Fibroblast of the aortic adventitia (primary cell): Measurements from ENCODE around the gene OMP. TPM values are rescaled to one million over a fixed set of nuclear protein-coding genes. Genes with fewer than 3 reads are reported as not detected.
A peak's percentile ranks its signal among the peaks of the same experiment; 100 is the strongest.

Source experiments
- DNase-seq: peaks from one replicate; pipeline ENCODE4 v3.0.0-alpha.2; 2010; ENCODE audit warnings: low read depth
- H3K4me3 ChIP-seq: 2 replicates; pipeline ENCODE4 v1.5.1; 2011; ENCODE audit warnings: low read depth, mild to moderate bottlenecking, control low read depth, low read length, moderate library complexity
- total RNA-seq: library from RNA; depleted of rRNA; stranded (reverse); fragments of >200 nt; gene quantifications from 2 replicates; pipeline ENCODE4 v1.2.3, GENCODE V29; 2012; ENCODE audit warnings: low replicate concordance
- TF ChIP-seq, protein P1 (sequence below): IDR thresholded peaks from 2 replicates; pipeline ENCODE4 v1.5.1; 2011; ENCODE audit warnings: mild to moderate bottlenecking, low read length, control low read depth, inconsistent platforms; ENCODE audit not compliant: insufficient read depth

Gene OMP
- total RNA-seq, 1 donor, result 1.1 TPM

DNA sequence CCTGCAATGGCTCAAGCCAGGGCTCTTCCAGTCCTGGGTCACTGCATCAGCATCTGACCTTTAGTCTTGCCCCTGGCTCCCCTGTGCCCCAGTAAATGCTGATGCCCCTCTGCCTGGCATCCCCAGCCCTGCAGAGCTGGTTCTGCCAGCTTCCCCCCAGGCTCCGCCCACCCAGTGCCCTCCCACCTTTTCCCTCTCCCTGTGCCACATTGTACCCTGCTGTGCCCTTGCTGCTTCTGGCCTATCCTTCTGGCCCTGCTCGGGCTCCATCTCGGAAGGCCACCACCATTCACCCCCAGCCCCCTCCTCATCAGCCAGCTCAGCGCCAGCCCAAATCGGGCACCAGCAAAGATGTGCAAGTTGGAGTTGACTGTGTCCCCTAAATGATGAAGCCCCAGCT is 28.4 kb upstream of the OMP start:
- H3K4me3 ChIP-seq, result no peak overlapping the region
- TF ChIP-seq, protein P1, sequence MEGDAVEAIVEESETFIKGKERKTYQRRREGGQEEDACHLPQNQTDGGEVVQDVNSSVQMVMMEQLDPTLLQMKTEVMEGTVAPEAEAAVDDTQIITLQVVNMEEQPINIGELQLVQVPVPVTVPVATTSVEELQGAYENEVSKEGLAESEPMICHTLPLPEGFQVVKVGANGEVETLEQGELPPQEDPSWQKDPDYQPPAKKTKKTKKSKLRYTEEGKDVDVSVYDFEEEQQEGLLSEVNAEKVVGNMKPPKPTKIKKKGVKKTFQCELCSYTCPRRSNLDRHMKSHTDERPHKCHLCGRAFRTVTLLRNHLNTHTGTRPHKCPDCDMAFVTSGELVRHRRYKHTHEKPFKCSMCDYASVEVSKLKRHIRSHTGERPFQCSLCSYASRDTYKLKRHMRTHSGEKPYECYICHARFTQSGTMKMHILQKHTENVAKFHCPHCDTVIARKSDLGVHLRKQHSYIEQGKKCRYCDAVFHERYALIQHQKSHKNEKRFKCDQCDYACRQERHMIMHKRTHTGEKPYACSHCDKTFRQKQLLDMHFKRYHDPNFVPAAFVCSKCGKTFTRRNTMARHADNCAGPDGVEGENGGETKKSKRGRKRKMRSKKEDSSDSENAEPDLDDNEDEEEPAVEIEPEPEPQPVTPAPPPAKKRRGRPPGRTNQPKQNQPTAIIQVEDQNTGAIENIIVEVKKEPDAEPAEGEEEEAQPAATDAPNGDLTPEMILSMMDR, result no peak
- no peak for DNase-seq

DNA sequence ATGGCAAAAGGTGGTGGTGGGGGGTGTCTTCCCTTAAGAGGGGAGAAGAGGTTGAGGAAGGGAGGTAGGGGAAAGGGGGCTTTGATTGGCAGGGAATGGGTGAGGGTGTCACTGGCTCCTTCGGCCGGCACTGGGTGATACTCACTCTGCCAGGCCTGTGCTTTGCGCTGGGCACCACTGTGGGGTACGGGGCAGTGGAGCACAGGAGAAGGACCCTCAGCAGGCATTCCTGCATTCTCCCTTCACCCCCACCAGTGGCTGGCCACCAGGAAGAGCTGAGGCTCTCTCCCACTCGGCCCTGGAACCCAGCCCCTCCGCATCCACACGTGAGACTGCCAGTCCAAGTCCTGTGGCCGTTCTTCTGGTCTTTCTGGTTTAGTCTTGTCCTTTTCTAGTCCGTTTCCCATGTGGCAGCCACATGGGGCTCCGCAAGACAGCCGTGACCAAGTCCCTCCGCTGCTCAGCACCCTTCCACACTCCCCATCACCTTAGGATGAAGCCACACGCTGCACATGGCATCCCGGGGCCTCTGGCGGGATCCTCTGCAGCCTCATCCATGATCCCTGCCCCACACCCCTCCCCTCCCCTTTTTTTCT is 27.9 kb upstream of the OMP start:
- H3K4me3 ChIP-seq, result no peak overlapping the region
- TF ChIP-seq, protein P1, result no peak
- DNase-seq, result no peak

DNA sequence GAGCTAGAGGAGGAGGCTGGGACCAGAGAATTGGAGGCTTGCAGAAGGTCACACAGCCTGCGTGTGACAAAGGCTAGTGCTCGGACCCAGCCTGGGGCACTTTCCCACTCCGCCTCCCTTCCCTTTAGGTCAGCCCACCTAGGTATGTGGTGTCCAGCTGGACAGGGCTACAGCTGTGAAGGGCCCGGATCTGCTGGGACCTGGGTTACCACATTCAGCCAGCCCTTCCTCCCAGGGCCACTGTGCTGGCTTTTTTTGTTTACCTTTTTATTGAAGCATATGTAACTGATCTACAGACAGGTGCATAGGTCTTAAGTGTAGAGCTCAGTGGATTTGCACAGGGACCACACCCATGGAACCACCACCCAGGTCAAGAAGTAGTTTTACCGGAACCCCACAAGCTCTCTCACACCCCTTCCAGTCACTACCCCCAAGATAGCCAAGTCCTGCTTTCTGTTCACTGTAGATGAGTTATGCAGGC is 27.2 kb upstream of the OMP start:
- TF ChIP-seq, protein P1, result no peak
- no peak for DNase-seq
- H3K4me3 ChIP-seq, result no peak overlapping the region

DNA sequence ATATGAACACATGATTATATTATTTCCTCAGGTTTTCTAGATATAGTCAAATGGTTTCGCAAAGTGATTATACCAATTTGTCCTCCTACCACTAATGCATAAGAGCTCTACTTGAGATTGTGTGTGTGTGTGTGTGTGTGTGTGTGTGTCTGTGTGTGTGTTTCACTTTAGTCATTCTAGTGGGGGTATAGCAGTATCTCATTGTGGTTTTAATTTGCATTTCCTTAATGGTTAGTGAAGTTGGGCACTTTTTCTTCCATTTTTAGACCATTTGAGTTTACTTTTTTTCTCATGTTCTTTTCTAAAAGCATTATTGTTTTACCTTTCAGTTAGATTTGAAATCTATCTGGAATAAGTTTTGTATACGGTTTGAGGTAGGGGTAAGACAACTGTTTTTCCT is 23.0 kb upstream of the OMP start:
- TF ChIP-seq, protein P1, result no peak
- H3K4me3 ChIP-seq, result no peak overlapping the region
- no peak for DNase-seq

DNA sequence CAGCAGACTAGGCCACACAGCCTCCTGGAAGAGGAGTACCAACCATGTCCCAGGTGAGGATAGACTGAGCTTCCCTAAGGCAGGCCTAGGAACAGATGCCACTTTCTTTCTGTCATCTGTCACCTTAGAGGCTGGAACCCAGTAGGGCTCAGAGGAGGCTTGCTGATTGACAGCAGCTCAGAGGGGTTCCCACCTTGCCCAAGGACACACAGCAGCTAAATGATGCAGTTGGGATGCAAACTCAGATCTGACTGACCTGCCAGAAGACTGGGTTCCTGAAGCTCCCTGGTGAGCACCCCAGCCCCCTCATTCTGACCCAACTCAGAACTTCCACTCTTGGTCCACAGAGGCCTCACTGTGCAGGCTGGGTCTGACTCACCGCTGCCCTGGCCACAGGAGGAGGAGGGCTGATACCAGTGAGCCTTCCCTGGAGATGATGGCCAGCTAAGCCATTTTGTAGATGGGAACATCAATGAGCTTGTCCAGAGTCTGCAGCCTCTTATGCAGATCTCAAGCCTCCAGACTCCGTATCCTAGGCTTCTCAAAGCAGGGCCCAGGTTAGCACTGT is 21.9 kb upstream of the OMP start:
- TF ChIP-seq, protein P1, result no peak

GRCh38 chr11:77081381-77081851 is 21.2 kb upstream of the OMP start:
- no peak for DNase-seq
- H3K4me3 ChIP-seq, result no peak overlapping the region
- TF ChIP-seq, protein P1, result no peak

More for the DNA sequence above, 21.9 kb upstream of the OMP start:
- peak; percentile 33 for DNase-seq
- no peak overlapping the region for H3K4me3 ChIP-seq
